Fibroblast of skin of abdomen (primary cell): ENCODE results near the gene DYRK1A. TPM values are rescaled to one million over a fixed set of nuclear protein-coding genes. Genes with fewer than 3 reads are reported as not detected.
"Not testable (repeated sequence)": the region's sequence is repeated elsewhere in the genome, so short reads cannot be mapped to it uniquely, and the experiment has no call there.

Experiments used
- DNase-seq: peaks from one replicate; pipeline ENCODE4 v3.0.0-alpha.2; 2013
- polyA plus RNA-seq, 2 experiments: library from polyadenylated mRNA; unstranded; fragments of 120-200 nt; gene quantifications; one replicate each; pipeline ENCODE4 v1.2.1, GENCODE V29; 2013; ENCODE audit not compliant: insufficient read length in 2 of 2

Gene DYRK1A
- 20.7 TPM for polyA plus RNA-seq (2013, experiment 1 of 2; ENCODE audit: insufficient read length)
- polyA plus RNA-seq (2013, experiment 2 of 2; ENCODE audit: insufficient read length), result 19.1 TPM

DNA sequence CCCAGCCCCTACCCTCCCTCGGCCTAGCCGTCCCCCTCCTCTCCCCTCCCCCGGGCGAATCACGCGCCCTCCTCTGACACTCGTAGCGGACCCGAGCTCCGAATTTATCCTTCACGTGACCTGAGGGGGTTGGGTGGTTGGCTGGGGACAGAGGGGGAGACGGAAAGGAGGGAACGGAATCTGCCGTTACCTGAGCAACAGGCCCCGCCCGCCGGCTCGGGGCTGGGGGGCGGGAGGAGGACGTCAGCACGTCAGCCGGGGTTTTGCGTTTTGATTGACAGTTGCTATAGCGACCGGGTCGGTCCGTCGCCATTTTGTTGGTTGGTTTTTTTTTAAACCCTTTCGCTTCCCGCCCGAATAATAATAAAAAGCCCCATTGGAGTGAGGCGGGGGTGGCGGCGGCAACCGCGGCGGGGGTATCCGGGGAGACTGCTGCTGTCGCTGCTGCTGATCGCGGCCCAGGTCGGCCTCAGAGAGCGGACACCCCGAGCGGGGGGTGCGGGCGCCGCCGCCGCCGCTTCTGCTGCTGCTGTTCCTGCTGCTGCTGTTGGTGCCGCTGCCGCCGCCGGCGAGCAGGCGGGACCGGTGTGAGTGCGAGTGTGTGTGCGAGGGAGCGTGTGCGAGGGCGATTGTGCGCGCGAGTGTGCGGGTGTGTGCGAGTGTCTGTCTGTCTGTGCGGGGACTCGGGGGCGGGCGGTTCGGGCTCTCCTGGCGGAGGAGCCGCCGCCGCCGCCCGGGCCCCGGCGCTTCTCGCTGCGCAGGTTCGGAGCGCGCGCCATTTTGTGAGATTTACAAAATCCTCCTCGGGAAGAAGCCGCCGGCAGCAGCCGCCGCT is at the start of gene DYRK1A:
Gene DYRK1A (plus strand): TSS at position 292 of the 835 bp plus-strand sequence. CDS start 53,602 bp downstream, outside the sequence.
- peak; percentile 100 for DNase-seq

DNA sequence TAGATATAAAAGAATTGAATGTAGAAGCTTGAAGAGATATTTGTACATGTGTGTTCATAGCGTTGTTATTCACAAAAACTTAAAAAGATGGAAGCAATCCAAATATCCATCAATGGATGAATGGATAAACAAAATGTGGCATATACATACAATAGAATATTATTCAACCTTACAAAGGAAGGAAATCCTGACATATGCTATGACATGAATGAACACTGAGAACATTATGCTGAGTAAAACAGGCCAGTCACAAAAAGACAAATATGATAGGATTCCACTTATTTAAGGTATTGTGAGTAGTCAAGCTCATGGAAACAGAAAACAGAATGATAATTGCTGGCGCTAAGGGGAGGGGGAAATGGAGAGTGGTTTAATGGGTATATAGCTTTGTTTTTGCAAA is 47.0 kb upstream of the DYRK1A start:
- no peak for DNase-seq

DNA sequence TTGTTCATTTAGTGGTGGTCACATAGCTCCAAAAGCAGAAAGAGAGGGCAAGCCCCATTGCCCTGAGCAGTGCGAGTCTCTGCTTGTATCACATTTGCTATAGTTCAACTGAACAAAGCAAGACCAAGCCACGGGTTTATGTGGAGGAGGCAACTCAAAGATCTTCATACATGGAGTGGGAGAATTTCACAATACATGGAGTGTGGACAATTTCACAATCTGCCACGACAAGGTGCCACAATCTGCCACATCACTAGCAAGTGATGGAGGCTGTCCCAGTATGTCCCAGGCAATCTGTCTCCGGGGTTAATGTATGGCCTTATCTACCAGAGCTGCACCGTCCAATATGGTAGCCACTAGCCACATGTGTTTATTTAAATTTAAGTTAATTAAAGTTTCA is 44.5 kb upstream of the DYRK1A start:
- DNase-seq, result no peak

DNA sequence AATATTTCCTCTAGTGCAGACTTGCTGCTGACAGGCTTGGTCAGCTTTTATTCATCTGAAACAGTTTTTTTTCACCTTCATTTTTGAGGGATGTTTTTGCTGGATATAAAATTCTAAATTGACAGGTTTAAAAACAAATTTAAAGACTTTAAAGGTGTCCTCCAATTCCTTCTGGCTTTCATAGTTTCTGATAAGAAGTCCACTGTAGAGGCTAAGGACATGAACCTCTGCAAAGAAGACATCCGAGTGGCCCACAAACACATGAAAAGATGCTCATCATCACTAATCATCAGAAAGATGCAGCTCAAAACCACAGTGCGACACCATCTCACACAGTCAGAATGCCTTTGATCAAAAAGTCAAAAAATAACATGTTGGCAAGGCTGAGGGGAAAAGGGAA is 42.0 kb upstream of the DYRK1A start:
- DNase-seq, result no peak

DNA sequence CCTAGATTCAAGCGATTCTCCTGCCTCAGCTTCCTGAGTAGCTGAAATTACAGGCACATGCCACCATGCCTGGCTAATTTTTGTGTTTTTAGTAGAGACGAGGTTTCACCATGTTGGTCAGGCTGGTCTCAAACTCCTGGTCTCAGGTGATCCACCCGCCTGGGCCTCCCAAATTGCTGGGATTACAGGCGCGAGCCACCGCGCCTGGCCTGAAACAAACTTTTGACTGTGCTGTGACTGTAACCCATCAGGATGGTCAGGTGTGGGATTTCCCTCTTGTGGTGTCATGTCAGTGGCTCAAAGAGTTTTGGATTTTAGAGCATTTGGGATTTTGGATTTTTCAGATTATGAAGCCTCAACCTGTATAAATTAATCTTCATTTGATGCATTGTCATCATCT is 38.4 kb upstream of the DYRK1A start:
- DNase-seq, result not testable (repeated sequence)

DNA sequence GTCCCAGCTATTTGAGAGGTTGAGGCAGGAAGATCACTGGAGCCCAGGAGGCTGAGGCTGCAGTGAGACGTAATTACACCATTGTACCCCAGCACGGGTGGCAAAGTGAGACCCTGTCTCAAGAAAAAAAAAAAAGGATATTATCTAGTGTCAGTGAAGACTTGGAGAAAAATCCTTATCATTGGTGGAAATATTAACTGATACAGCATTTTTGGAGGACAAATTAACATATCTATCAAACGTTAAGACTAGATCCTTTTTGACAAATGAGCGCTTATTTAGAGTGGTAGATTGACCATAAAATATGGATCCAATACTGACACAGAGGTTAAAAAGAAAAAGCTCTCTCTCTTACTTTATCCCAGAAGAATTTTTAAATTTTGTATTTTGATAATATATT is 35.2 kb upstream of the DYRK1A start:
- DNase-seq, result no peak

DNA sequence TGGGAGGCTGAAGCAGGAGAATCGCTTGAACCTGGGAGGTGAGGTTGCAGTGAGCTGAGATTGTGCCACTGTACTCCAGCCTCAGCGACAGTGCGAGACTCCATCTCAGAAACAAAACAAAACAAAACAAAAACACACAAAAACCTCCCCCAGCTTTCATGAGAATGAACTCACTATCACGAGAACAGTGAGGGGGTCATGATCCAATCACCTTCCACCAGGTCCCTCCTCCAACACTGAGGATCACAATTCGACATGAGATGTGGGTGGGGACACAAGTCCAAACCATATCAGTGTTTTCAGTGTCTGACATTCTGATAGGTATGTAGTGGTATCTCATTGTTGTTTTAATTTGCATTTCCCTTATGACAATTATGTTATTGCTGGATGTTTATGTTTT is 31.5 kb upstream of the DYRK1A start:
- no peak for DNase-seq

DNA sequence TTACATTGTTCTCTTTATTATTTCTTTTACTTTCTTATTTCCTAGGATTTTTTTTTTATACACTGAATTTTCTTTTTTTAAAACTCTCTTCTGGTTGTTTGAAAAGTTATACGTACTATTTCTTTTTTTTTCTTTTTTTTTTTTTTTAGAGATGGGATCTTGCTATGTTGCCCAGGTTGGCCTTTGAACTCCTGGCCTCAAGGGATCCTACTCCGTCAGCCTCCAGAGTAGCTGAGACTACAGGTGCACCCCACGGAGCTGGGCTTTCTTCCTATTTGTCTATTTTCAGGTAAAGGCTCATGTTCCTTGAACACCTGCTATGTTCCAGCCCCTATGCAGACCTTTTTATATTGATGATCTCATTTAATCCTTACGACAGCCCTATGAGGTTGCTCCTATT is 29.4 kb upstream of the DYRK1A start:
- DNase-seq, result no peak

DNA sequence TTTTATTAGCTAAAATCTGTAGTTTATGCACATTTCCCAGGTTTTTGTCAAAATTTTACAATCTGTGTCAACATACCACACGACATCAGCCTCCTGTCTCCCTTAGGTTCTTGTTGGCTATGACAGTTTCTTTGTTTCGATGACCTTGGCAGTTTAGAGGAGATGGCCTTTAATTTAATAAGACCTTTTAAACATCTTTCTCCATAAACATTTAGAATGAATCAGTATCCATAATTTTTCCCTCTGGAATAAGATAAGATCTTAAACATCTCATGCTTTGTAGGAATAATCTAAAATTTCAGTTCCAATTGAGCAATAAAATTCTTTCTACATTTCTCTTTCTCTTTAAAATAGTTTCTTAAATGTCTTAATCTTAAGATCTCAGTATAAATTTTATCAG is 28.7 kb upstream of the DYRK1A start:
- DNase-seq, result no peak

DNA sequence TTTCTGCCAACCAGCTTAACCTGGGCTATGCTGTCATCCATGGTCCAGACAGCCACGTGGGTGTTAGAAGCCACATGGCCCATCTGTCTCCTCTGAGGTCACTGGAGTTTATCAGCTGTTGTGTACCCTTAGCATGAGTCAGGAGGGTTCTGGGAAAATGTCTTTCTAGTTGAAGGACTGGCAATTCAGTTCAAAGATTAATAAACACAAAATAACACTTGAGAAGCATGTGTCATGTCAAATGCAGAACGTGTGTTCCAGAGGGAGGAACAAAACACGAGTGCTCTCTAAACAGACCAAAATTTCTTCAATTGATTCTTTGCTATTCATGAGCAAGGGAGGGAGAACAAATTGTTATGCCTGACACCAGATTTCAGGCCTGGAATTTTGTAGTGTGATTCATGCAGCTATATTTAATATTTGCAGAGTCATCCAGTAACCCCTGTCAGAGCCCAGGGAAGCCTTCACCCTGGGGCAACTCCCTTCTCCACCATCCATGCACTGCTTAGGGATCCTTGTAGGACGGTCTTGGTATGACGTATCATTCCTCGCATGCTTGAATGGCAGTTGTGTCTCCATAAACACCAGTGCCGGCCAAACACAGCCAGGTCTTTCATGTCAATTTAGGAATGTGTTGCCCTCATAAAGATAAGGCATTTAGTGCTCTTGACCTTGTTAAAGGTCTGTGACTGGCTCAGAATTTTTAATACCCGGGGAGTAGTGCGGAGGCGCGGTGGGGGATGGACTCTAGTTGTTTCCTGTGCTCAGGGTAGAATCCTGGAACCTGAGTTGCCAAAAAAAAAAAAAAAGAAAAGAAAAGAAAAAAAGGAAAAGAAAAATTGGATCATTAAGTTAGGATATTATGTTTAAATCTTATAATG is 27.7 kb upstream of the DYRK1A start:
- DNase-seq, result peak; percentile 91

DNA sequence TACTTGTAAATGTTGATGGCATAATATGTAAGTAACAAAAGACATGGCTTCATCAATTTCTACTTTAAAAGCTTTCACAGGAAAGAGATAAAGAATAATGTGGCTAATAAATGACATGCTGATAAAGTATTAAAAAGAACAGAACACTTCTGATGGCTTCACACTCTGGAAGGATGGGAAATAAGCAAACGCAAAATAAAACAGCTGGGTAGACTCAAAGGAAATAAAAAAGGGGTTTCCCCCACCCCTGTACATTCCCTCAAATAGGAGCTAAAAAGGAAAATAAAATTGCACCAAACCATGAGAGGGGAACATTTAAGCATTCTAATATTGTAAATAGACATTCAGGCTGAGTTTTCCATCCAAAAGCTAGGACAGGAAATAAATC is 27.0 kb upstream of the DYRK1A start:
- DNase-seq, result no peak

DNA sequence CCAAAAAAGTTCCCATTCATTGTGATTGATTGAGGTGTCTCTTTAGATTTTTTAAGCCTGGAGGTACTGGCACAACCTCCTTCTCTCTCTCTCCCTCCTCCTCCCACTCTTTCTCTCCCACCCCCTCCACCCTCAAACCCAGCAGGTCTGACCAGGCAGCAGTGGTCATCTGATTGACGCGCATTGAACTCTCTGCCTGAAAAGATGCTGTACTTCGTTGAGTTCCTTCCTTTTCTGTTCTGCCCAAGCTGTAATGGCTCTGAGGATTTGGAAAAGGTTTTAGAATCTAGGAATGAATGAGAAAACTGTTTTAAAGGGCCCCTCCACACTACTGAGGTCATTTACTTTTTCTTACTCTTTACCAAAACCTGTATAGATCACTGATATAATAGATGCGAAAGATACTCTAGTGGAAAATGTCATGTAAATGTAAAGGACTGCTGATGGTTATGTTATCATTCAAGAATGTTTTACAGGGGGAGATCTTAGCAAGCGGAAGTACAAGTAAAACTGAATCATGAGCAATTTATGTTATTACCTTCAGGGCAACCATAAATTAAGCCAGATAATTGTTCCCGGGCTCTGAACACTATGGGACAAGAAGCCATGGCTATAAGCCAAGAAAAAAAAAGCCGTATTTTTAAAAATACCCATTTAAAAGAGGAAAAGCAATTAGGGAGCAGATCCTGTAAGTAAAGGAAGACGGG is 25.2 kb upstream of the DYRK1A start:
- DNase-seq, result peak; percentile 70

DNA sequence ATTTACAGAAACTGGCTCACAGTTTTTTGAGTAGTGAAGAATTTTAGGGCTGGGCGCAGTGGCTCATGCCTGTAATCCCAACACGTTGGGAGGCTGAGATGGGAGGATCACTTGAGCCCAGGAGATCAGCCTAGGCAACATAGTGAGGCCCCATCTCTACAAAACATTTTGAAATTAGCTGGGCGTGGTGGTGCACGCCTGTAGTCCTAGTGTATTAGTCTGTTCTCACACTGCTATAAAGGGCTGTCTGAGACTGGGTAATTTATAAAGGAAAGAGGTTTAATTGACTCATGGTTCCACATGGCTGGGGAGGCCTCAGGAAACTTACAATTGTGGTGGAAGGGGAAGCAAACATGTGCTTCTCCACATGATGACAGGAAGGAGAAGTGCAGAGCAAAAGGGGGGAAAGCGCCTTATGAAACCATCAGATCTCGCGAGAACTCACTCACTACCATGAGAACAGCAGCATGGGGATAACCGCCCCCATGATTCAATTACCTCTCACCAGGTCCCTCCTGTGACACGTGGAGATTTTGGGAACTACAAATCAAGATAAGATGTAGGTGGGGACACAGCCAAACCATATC is 24.4 kb upstream of the DYRK1A start:
- DNase-seq, result no peak

DNA sequence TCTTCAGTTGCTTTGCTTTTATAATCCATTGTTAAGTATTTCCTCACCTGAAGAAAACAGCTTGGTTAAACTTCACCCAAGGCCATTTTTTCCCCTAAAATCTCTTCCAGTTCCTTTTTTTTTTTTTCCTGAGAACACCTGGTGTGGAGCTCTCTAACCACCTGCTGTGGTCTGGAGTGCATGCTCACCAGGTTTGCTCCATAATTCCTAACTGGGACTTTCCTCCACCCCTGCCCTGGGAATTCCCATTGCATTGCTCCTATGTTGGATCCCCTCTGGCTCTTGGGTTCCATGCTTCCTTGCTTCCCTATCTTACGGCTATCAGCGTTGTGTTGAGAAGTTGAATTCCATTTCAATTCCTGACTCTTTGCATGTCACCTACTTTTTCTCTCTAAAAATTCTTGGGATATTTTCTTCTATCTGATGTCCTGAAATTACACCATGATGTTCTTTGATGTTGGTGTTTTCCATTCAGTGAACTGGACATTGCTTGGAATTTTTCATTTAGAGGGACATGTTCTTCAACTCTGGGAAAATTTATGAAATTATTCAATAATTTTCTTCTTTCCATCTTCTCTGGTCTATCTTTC is 19.6 kb upstream of the DYRK1A start:
- no peak for DNase-seq

DNA sequence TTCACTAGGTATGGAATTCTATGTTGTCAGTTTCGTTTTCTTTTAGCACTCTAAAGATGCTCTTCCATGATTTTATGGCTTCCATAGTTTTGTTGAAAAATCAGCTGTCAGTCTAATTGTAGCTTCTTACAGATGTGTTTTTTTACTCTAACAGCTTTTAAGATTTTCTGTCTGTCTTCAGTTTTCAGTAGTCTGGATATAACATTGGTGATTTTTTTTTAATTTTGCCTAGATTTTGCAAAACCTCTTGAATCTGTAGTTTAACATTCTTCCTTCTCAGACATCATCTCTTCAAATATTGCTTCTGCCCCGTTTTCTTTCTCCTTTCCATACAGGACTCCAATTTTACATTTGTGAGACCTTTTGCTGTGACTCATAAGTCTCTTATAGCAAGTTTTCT is 17.9 kb upstream of the DYRK1A start:
- no peak for DNase-seq

DNA sequence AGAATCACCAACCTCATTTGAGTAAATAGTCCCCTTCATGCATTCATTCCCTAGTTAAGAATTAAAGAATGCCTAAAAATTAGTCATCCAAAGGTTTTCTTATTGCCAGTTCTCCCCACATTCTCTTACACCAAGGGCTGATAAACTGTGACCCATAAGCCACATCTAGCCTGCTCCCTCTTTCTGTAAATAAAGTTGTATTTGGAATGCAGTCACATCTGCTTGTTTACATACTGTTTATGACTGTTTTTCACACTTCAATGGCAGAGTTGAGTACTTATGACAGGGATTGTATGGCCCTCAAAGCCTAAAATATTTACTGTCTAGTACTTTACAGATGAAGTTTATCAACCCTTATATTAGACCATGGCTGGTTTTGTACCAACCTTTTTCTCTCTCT is 16.1 kb upstream of the DYRK1A start:
- no peak for DNase-seq

DNA sequence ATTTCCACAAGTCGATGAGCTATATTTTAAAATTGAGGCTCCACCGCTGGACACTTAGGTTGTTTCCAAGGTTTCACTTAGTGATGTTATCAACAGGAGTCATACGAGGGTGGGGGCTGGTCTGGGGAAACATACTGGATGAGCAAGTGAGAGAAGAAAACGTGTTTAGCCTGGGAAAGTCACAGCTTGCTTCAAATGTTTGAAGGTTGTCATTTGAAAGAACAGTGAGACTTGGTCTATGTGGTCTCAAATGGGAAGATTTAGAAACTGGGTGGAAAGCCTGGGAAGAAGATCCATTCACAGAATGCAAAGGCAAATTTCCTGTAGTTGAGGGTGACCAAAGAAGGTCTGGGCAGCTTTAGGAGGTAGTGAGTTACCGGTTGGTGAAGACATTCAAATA is 9.9 kb upstream of the DYRK1A start:
- DNase-seq, result no peak

DNA sequence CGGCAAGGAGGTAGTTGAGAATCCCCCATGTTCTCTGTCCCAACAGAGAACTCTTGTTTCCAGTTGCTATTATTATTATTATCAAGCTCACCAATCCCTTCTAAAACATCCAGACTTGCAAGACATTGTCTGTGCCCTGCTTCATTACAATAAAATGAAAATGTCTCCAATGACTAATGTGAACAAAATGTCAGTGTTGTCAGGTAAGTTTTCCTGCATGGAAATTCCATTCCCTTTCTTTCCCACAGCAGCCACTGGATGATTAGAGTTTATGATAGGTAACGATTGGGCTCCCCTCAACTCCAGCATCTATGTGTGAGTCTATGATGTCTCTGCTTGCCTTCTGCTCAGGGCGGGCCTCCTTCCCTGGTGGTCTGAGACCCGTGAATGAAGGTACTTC is 8.9 kb upstream of the DYRK1A start:
- no peak for DNase-seq

DNA sequence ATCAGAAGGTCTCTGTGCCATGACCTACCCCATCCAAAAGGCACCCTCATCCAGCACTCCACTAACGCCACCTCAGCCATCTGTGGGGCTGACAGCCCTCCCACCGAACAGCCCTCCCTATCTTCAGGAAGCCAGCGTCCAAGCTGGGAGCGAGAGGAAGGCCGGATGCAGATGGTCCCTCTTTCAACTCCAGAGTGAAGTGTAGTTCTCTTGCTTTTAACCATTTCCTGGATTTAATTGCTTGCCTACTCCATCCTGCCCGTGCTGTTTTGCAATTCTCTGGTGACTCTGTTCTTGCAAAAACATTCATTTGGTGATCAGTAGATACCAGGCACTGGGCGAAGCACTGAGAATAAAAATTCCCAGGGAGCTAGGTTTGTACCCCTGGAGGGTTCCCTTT is 8.2 kb upstream of the DYRK1A start:
- no peak for DNase-seq

DNA sequence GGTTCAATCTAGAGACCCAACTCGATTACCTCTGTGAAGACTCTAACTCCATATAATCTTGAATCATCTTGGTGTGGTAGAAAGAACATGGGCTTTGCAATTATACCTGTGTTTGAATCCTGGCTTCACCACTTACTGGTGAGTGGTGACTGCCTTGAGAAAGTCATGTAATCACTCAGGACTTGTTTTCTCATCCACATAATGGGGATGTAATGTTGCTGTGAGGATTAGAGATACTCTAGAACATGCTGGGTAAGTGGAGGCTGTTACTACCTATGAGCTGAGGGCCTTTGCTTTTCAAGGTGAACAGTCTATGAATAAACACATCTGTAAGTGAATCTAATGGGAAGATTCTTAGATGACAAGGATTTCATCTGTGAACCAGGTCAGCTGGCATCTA is 2.6 kb upstream of the DYRK1A start:
- DNase-seq, result no peak

DNA sequence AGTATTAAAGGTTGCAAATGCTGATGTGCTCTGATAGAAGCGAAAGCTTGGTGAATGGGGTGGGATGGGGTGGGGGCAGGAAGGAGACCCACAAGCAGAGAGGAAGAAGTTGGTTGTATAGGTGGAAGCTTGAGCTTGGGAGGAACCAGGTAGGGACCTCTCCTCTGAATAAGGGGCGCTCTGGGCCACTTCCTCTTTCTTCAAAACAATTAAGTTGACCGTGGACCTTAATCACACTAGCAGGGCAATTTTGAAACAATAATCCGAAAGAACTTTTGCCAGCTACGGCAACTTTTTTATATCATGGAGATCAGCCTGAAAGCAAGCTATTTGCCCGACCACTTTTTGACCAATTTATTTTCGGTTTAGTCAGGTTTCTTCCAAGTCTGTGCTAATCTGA is 1.9 kb upstream of the DYRK1A start:
- no peak for DNase-seq
